Left kidney (tissue), 2 donors: ENCODE data around the gene FAM124A. TPM values are rescaled to one million over a fixed set of nuclear protein-coding genes. Genes with fewer than 3 reads are reported as not detected.

Experiments
- DNase-seq: peaks from one replicate; pipeline ENCODE4 v3.0.0-alpha.2; 2013
- polyA plus RNA-seq: library from polyadenylated mRNA; unstranded; fragments of 120-200 nt; gene quantifications from one replicate; pipeline ENCODE4 v1.2.1, GENCODE V29; 2013; ENCODE audit not compliant: insufficient read length

FAM124A gene
- polyA plus RNA-seq, 1 donor, result 4.8 TPM

GRCh38 chr13:51305271-51305967, 83.2 kb downstream of the FAM124A start:
- no peak for DNase-seq

- DNase-seq, result no peak
Measured at GRCh38 chr13:51308781-51309180, 86.6 kb downstream of the FAM124A start.

- DNase-seq, result no peak
Measured at GRCh38 chr13:51311231-51311630, 89.0 kb downstream of the FAM124A start.

GRCh38 chr13:51311957-51312520, 89.8 kb downstream of the FAM124A start:
- DNase-seq, result no peak

GRCh38 chr13:51313619-51314018, 91.4 kb downstream of the FAM124A start:
- DNase-seq, result no peak

- DNase-seq, result no peak
Measured at GRCh38 chr13:51317262-51317661, 95.1 kb downstream of the FAM124A start.

GRCh38 chr13:51318015-51318414, 95.8 kb downstream of the FAM124A start:
- no peak for DNase-seq

- no peak for DNase-seq
Measured at GRCh38 chr13:51318876-51319275, 96.7 kb downstream of the FAM124A start.

- DNase-seq, result no peak
Measured at GRCh38 chr13:51321836-51322235, 99.6 kb downstream of the FAM124A start.

- no peak for DNase-seq
Measured at GRCh38 chr13:51322826-51323225, 100.6 kb downstream of the FAM124A start.

- DNase-seq, result no peak
Measured at GRCh38 chr13:51323824-51324511, 101.8 kb downstream of the FAM124A start.

- no peak for DNase-seq
Measured at GRCh38 chr13:51324714-51325420, 102.7 kb downstream of the FAM124A start.

GRCh38 chr13:51325837-51326236, 103.6 kb downstream of the FAM124A start:
- DNase-seq, result no peak

GRCh38 chr13:51326777-51327176, 104.6 kb downstream of the FAM124A start:
- no peak for DNase-seq

- no peak for DNase-seq
Measured at GRCh38 chr13:51327961-51328360, 105.8 kb downstream of the FAM124A start.

GRCh38 chr13:51328488-51328887, 106.3 kb downstream of the FAM124A start:
- no peak for DNase-seq

GRCh38 chr13:51329606-51330005, 107.4 kb downstream of the FAM124A start:
- no peak for DNase-seq

- no peak for DNase-seq
Measured at GRCh38 chr13:51330791-51331190, 108.6 kb downstream of the FAM124A start.

- no peak for DNase-seq
Measured at GRCh38 chr13:51331354-51331861, 109.2 kb downstream of the FAM124A start.

- DNase-seq, result no peak
Measured at GRCh38 chr13:51332566-51333361, 110.6 kb downstream of the FAM124A start.

- no peak for DNase-seq
Measured at GRCh38 chr13:51333421-51333820, 111.2 kb downstream of the FAM124A start.

- no peak for DNase-seq
Measured at GRCh38 chr13:51333826-51334225, 111.6 kb downstream of the FAM124A start.
